HG03135 (cell line): ENCODE results near the gene UAP1L1.
A peak's percentile ranks its signal among the peaks of the same experiment; 100 is the strongest.

Source experiments
- ATAC-seq: cut with Tn5 transposase; IDR thresholded peaks from one replicate; pipeline ENCODE4 v1.9.1; 2021; ENCODE audit warnings: mild to moderate bottlenecking, moderate library complexity; ENCODE audit not compliant: unreplicated experiment

UAP1L1 gene

GRCh38 chr9:137071282-137071681 is 6.0 kb upstream of the UAP1L1 start:
- ATAC-seq = no peak

DNA sequence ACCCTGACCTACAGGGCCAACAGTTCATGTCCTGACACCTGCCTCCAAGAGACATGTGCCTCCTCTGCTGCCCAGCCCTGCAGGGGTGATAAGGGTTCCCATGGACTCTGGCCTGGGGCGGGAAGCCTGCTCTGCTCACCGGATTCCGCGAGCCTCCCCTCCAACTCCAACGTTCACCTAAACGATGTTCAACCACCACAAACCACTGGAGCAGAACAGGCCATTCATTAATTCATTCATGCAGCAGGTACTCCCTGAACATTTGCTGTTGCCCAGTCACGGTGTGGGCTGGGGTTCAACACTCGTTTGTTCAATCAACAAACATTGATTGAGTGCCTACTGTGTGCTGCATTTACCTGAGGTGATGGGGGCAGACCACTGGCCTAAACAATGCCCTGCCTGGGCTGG is 3.3 kb upstream of the UAP1L1 start:
- no peak for ATAC-seq

DNA sequence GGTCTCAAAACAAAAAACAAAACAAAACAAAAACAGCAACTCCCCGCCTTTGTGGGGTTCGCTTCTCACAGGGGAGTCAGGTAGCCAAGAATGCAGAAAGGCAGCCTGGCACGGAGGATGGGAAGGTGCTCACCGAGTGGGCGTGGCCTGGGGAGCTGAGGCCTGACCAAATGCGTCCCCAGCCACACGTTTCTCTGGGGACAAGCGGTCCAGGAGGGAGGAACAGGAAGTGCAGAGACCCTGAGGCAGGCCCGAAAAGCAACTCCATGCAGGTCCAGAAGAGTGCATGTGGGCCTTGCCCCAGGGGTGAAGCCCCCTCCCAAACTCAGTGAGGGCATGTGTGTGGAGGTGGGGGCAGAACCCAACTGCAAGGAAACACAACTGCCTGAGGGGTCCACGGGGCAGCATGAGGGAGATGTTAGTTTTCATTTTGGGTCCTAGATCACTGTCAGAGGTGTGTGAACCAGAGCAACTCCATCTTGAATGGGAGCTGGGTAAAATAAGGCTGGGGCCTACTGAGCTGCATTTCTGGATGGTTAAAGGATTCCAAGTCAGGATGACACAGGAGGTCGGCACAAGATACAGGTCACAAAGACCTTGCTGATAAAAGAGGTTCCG is 2.6 kb upstream of the UAP1L1 start:
- ATAC-seq = no peak

DNA sequence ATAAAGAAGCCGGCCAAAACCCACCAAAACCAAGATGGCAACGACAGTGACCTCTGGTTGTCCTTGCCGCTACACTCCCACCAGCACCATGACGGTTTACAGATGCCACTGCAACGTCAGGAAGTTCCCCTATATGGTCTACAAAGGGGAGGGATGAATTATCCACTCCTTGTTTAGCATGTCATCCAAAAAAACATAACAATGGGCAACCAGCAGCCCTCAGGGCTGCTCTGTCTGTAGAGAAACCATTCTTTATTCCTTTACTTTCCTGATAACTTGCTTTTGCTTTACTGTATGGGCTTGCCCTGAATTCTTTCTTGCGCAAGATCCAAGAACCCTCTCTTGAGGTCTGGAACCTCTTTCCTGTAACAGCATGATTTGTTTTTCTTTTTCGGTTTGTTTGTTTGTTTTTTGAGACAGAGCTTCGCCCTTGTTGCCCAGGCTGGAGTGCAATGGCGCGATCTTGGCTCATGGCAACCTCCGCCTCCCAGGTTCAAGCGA is 2.0 kb upstream of the UAP1L1 start:
- ATAC-seq = no peak

DNA sequence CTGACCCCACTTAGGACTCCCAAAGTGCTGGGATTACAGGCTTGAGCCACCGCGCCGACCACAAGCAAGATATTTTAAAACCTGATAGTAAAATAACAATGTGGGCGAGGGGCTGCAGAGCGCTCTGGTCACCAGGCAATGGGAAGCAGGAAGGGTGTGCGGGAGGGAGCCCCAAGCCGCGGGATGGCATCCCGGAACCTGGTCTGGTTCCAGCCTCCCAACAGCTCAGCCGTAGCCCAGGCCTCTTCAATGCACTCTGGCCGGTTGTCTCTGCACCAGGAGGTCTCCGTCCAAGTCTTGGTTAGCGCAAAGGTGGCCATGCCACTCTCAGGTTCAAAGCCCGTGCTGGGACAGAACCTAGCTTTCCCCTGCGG is 694 bp upstream of the UAP1L1 start:
- no peak for ATAC-seq

- peak; percentile 24 for ATAC-seq
Measured at GRCh38 chr9:137077758-137078693, 709 bp downstream of the UAP1L1 start.

GRCh38 chr9:137078701-137079400 is 1.5 kb downstream of the UAP1L1 start:
- ATAC-seq = no peak

DNA sequence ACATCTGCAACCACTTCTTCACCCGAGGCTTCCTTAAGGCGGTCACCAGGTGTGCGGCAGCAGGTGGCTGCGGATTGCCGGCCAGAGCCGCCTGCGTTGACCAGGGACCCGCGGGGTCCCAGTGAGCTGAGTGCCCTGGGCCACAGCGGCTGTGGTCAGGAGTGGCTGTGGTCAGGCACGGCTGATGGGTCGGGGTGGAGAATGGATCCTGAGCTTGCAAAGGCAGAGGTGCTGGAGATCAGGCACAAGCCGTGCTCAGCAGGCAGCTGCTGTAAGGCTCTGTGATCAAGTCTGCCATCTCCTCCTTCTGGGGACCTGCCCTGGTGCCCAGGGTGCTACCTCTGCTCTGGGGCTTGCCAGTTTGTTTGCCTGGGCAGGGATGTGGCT is 2.1 kb downstream of the UAP1L1 start:
- ATAC-seq = no peak

DNA sequence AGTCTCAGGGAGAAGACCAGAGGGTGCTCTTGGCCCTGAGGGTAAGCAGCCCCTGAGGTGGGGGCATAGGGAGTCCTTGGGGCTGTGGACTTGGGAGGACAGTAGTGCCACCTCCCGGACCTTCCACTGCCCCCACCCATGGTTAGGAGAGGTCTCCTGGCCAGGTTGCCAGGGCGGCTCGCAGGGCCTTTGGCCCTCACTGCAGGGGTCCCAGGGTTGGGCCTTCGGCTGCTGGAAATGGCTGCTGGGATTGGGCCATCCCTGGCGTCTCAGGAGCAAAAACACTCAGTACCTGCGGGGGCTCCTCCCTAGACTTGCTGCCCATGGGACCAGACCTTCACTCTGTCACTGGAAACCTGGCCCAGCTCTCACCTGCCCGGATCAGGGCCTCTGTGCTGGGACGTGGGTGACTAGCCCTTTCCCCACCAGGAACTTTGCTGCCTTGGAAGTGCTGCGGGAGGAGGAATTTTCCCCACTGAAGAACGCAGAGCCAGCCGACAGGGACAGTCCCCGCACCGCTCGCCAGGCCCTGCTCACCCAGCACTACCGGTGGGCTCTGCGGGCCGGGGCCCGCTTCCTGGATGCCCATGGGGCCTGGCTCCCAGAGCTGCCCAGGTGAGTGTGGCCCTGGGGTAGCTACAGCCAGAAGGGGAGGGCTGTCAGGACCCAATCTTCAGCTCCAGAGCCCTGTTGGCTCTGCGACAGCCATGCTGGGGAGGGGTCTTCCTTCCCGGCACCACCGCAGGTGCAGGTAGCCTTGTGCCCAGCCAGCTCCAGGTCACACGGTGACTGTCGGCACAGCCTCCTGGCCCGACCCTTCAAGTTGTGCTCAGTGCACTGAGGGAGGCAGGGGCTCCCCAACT is 3.2 kb downstream of the UAP1L1 start:
- ATAC-seq = no peak

DNA sequence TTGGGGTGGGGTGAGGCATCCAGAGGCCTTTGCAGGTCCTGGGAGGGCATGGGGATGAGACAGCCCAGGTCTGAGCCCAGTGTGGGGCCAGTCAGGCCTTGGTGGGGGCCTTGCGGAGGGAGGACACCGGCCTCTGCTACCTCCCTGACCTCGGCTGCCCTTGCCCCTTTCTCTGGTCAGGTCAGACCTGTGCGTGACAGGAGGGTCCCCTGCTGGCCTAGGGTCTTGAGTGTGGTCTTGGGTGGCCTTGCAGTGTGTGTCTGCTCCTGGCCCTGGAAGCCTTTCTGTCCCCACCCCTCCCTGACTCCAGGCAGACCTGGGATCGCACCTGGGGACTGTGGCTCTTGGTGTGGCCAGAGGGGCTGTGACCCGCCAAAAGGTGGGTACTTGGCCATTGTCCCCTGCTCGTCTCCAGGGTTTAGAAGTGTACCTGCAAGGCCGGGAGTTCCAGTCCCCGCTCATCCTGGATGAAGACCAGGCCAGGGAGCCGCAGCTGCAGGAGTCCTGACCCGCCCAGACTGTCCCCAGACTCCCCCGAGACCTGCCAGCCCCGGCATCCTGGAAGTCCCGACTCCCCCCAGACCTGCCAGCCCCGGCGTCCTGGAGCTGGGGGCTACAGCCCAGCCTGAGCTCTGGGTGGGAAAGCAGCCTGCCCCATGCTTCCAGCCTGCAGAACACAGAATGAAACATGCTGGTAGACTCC is 5.1 kb downstream of the UAP1L1 start:
- no peak for ATAC-seq

- no peak for ATAC-seq
Measured at GRCh38 chr9:137082925-137083290, 5.6 kb downstream of the UAP1L1 start.

- no peak for ATAC-seq
Measured at GRCh38 chr9:137083394-137084004, 6.2 kb downstream of the UAP1L1 start.

- ATAC-seq = no peak
Measured at GRCh38 chr9:137084526-137084925, 7.2 kb downstream of the UAP1L1 start.

- ATAC-seq = no peak
Measured at GRCh38 chr9:137085920-137086530, 8.7 kb downstream of the UAP1L1 start.

DNA sequence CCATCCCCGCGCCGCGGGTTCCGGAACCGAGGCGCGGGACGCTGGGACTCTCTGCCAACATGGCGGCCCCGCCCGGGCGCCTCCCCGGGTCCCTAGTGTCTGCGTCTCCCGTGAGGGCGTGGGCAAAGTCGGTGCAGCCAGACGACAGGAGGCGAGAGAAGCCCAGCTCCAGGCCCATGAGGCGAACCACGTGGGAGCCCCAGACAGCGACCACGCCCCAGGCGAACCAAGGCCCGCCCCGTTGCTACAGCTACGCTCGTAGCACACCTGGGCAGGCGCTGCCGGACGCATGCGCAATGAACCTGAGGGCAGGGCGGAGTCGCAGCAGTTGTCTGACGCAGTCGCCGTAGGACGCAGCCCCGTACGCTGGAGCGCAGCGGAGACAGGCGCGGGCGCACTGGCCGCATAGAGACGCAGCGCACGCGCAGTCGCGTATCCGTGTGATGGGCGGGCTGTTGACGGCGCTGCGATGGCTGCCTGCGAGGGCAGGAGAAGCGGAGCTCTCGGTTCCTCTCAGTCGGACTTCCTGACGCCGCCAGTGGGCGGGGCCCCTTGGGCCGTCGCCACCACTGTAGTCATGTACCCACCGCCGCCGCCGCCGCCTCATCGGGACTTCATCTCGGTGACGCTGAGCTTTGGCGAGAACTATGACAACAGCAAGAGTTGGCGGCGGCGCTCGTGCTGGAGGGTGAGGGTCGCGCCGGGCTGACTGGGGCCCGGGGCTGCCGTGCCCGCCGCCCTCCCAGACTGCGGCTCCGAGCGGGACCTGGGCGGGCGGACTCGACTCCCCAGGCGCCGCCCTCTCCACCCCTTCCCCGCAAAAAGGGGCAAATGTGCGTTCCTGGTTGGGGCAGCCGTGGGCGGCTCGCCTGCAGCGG is 9.5 kb downstream of the UAP1L1 start, which contains the start of gene MAN1B1:
TSS of gene MAN1B1 (plus strand) at position 455 of the 878 bp plus-strand sequence. CDS start at position 470, 15 bp downstream.
- ATAC-seq = peak; percentile 80

DNA sequence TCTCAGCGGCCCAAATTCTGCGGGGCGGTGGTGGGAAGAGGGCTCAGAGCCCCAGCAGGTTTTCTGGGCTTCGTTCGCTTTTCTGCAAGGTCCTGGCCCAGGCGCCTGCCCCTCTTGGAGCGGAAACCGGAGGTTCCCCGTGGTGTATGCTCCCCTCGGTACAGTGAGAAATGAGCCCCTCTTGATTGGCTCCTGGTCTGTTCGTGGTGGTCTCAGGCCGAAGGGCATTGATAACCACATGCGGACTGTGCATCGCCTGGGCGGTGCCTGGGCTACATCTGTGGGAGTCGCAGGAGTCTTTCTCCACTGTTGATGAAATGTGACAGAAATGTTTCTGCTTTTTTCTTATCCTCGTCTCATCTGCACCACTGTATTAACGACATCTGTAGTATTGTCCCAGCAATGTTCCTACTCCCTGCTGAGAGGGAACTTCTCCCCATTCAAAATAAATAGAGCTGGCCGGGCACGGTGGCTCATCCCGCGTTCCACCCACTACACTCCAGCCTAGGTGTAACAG is 10.2 kb downstream of the UAP1L1 start:
- peak; percentile 5 for ATAC-seq

DNA sequence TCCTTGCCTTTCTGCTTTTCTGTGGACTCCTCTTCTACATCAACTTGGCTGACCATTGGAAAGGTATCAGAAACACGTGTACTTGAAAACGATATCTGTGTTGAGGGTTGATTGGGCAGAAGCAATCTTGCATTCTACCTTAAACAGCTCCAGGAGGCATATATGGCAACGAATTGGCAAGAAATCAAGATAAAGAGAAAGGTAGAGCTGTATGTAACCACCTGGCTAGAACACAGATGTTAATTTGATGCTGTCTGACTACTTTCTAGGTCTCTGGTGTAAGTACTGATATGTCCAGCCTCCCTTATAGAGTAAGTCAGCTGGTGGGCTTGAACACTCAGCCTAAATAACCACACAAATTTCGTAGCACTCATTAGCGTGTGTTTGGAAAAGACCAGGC is 10.8 kb downstream of the UAP1L1 start:
- no peak for ATAC-seq
